Measurements from ENCODE around the gene DDX11.
"Not testable (repeated sequence)": the region's sequence is repeated elsewhere in the genome, so short reads cannot be mapped to it uniquely, and the experiment has no call there.

The DDX11 gene

DNA sequence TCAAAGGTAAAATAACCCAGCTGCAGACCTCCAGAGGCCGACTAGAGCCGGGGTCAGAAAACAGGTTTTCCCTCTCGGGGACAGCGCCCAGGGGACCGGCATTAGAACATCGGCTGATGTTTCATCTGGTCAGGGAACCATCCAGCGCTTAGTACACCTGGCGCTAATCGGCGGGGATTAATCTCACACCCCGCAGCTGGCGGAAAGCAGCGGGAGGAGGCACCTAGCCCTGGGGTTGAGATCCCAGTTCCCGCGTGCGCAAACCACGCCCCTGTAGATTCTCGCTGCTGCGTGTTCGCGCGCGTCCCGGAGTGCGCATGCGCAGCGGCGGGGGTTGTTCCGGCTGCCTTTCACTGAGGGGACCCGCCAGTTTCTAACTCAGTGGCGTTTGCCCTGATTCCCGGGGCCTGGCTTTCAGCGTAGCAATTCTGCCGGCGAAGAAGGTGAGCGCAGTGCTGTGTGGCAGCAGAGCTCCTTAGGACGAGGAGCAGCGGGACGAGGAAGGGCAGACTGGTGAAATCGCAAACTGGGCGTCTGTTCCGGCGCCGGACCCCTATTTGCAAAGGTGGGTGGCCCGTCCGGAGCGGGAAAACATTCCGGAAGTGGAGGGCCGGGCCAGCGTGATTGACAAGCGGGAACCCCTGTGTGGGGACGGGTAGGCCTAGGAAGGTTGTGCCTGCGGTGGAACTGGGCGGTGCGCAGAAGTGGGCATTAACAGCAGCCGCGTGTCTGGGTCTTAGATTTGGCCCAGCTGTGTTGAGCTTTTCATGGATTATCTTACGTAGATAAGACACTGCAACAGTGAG is at the start of gene DDX11:
DDX11 (plus strand) TSS at position 334 of the 806 bp plus-strand sequence. CDS start 4,534 bp downstream, outside the sequence.
- ATAC-seq (peak; percentile 95), DNase-seq (peak; percentile 92 to 93)
- H3K27ac Mint-ChIP-seq = peak within 1 kb of the TSS; percentile 97 to 99
- H3K9me3 Mint-ChIP-seq, H3K27me3 Mint-ChIP-seq: not testable (repeated sequence)
- peak within 1 kb of the TSS; percentile 94 for H3K4me3 Mint-ChIP-seq
- peaks cover 41% of the 10 kb centered on the region for H3K4me1 Mint-ChIP-seq

DNA sequence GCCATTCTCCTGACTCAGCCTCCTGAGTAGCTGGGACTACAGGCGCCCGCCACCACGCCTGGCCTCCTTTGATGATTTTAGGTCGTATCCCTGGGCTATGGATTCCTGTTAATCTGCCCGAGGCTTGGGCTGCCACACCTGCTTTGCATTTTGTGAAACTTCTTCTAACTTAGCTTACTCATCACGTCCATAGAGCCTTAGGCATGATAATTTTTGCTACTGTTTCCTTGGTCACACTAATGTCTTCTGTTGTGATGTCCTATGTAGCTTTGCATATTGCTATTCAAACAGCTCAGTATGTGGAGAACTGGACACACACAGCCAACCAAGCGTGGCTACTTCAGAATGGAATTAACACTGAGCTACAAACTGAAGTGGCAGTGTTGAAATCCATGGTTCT is 47.5 kb upstream of the DDX11 start:
- no peaks in the 10 kb centered on the region for H3K9me3 Mint-ChIP-seq

DNA sequence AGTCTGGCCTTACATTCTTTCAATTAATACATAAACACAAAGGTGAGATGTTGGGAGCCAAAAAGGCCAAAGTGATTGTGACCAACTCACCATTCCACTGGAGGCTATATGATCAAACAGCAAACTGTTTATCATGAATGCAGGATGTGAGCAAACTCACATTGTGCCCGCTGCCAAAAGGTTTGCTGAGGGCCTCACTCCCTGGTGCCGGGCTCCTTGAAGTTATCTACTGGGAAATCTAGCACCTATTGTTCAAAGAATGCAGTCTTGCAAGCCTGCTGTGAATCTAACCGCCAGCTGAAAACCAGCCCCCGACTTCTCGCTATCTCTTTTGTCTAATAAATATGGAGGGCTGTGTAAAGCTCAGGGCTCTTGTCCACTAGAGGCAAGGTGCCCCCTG is 46.7 kb upstream of the DDX11 start:
- H3K9me3 Mint-ChIP-seq, DNase-seq, H3K4me3 Mint-ChIP-seq, ATAC-seq, H3K27ac Mint-ChIP-seq, H3K27me3 Mint-ChIP-seq, H3K4me1 Mint-ChIP-seq: not testable (repeated sequence)

More for the DNA sequence above, 47.5 kb upstream of the DDX11 start:
- ATAC-seq = no peak
- Mint-ChIP-seq H3K27me3 (no peaks in the 10 kb centered on the region), H3K4me1 (no peaks in the 10 kb centered on the region), H3K27ac (no peak overlapping the region), H3K4me3 (no peak overlapping the region)
- DNase-seq = no peak

DNA sequence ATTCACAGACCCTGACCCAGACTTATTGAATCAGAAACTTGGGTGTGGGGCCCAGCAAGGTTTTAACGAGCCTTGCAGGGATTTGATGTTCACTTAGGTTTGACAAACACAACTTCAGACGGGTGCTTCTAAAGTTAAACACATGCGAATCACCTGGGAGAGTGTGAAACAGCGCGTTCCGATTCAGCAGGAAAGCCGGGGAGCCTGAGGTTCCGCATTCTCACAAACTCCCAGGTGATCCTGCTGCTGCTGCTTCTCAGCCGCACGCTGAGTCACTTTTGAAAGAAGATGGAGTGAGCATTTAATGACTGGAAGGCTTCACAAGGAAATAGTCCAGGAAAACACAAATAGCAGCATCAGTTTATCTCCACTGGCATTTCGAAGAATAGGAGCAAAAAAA is 44.2 kb upstream of the DDX11 start:
- Mint-ChIP-seq H3K27ac (no peak overlapping the region), H3K4me3 (no peak overlapping the region), H3K27me3 (peaks cover 10% of the 10 kb centered on the region), H3K4me1 (no peaks in the 10 kb centered on the region), H3K9me3 (no peaks in the 10 kb centered on the region)
- ATAC-seq = no peak
- DNase-seq = no peak

DNA sequence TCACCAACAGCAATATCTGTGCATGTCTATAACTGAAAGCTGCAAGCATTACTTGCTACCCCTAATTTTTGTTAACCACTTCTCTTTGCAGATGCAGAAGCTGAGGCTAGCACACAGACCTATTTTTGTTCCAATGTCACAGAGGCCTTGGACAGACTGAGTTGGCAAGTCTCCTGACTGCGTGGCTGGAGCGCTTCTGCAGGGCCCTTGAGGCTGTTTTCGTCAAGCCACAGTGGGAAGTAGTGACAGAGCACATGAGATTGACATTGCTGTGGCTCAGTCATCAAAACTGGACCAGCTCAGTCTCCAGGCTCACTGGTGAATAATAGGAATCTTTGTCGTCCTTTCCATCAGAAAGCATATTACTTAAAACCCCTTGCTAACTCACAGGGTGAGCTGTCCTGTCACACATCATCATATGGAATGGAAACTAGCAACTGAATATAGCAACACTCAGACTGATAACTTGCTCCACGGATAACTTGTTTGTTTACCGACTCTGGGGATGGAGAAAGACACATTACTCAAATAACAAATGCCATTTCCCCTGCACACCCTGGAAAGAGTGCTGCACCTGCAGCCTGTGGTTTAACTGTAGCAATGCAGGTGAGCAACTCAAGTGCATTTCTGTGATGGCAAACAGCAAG is 43.6 kb upstream of the DDX11 start:
- Mint-ChIP-seq H3K9me3 (no peaks in the 10 kb centered on the region), H3K27me3 (peaks cover 10% of the 10 kb centered on the region), H3K4me1 (no peaks in the 10 kb centered on the region), H3K27ac (no peak overlapping the region), H3K4me3 (no peak overlapping the region)
- no peak for DNase-seq
- no peak for ATAC-seq

DNA sequence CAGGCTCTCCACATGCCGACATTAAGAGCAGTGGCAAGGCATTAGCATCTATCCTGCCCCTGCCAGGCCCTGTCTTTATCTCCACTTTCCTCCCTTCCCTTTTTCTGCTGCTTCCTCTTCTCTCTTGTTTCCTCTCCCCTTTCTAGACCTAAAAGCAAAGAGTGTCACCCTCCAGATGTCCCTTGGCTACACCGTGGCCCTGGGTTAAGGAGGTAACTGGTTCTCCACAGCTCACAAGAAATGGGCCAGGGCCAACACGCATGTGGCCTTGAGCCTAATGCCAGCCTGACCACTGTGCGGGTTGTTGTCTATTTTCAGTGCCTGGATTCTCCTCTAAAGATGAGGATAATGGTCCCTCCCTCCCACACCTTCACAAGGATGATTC is 41.7 kb upstream of the DDX11 start:
- DNase-seq (no peak), ATAC-seq (no peak)
- Mint-ChIP-seq H3K27me3 (peaks cover 26% of the 10 kb centered on the region), H3K27ac (no peak overlapping the region), H3K4me3 (no peak overlapping the region), H3K9me3 (no peaks in the 10 kb centered on the region), H3K4me1 (no peaks in the 10 kb centered on the region)

DNA sequence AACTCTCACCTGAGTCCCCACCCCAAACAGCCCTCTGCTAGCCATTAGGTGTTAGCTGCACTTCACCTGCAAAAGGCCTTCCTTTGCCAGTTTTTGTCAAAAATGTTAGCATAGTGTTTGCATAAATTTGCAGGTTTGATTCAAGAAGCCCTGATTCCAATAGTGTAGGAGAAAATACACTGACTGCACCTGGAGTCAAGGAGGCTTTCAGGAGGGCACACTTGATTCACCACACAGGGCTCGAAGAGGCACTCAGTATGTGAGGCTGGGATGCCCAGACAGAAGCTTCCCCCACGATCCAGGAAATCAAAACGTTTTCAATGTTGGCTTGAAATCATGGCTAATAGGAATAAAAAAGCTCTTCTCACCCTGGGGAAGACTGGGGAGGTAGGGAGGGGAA is 40.5 kb upstream of the DDX11 start:
- Mint-ChIP-seq H3K27me3 (peaks cover 35% of the 10 kb centered on the region), H3K4me3 (no peak overlapping the region), H3K9me3 (no peaks in the 10 kb centered on the region), H3K4me1 (no peaks in the 10 kb centered on the region), H3K27ac (no peak overlapping the region)
- ATAC-seq (no peak), DNase-seq (no peak)

DNA sequence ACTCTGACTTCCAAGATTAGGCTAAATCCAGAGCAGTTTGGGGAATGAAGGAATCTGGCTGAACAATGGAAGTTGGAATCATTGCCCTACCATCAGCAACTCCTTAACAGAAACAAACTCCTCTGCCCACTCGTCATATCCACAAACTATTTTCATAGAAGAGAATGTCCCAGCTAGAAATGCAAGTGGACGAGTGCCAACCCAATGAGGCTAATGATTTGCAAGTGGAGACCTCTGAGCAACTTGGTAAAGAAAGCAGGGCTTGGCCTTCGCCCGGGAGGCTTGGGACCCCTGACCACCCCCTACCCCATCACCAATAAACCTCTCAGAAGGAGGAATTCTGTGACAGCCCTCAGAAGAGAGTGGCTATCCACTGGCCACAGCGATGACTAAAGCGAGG is 40.0 kb upstream of the DDX11 start:
- ATAC-seq (no peak), DNase-seq (no peak)
- Mint-ChIP-seq H3K4me1 (no peaks in the 10 kb centered on the region), H3K4me3 (no peak overlapping the region), H3K27me3 (peaks cover 40% of the 10 kb centered on the region), H3K9me3 (no peaks in the 10 kb centered on the region), H3K27ac (no peak overlapping the region)

DNA sequence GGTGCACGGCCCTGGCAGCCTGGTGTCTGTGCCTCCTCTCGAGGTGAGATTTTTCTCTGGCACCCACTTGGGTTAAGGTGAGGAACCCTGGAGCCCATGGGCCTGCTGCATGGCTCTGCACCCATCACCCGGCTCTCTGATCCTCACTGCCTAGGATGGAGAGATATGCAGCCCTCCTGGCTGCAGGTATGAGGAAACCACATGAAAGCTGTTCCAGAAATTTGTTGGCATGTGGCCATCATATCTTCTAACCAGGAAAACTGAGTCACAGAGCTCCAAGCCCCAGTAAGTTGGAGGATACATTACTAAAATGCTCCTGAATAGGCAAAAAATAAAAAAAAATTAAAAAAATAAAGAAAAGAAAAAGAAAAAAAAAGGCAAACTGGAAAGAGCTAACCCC is 39.3 kb upstream of the DDX11 start:
- H3K9me3 Mint-ChIP-seq = no peaks in the 10 kb centered on the region
- no peak for DNase-seq
- no peak for ATAC-seq
- H3K4me3 Mint-ChIP-seq = no peak overlapping the region
- H3K4me1 Mint-ChIP-seq = no peaks in the 10 kb centered on the region
- H3K27me3 Mint-ChIP-seq = peaks cover 47% of the 10 kb centered on the region
- peak overlapping the region in 1 of 2 donors; percentile 23 for H3K27ac Mint-ChIP-seq

DNA sequence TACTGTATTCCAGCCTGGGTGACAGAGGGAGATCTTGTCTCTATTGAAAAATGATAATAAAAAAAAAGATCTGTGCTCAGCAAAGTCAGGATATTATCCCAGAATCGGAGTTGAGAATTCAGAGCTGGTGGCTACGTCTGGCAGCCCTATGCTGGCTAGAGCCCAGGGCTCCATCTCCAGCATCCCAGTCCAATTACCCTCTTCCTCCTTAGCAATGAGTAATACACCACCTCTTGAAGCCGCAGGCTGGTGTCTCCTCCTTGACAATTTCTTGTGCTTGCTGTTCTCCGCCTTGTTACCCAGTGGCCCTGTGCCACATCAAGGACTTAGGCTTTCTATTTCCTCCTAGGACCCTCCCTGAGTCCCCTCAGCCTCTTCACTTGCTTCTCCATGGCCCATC is 38.4 kb upstream of the DDX11 start:
- ATAC-seq (no peak), DNase-seq (no peak)
- Mint-ChIP-seq H3K9me3 (no peaks in the 10 kb centered on the region), H3K27me3 (peaks cover 47% of the 10 kb centered on the region), H3K27ac (no peak overlapping the region), H3K4me3 (no peak overlapping the region), H3K4me1 (no peaks in the 10 kb centered on the region)

DNA sequence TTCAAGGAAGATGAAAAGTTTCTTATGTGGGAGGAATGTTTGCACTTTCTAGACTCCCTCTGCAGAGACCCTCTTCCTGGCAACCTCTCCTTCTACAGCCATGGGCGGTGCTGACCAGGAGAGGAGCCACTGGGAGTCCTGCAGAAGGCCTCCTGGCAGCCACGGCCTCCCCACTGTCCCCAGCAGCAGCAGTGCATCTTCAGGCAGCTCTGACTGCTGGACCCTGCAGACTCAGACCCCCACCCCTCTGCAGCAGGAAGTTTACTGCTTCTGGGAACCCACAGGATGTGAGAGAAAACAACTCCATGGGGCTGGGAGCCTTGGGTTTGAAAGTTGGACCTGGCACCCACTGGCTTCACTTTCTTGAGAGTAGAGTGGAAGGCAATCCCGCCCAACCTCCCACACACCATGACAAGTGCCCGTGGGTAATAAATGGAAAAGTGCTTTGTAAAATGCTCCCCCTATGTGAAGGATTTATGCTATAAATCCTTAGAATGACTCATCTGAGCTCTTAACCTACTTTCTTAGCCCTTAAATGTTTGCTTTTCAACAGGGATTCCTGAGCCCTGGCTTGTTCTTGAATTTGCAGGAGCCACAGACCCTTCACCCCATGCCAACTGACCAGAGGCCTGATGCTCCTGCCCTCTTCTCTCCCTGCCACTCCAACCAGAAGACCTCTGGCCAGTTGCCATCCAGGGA is 37.5 kb upstream of the DDX11 start:
- Mint-ChIP-seq H3K9me3 (no peaks in the 10 kb centered on the region), H3K27me3 (peaks cover 47% of the 10 kb centered on the region), H3K27ac (no peak overlapping the region), H3K4me3 (no peak overlapping the region), H3K4me1 (no peaks in the 10 kb centered on the region)
- DNase-seq = no peak
- ATAC-seq = no peak

DNA sequence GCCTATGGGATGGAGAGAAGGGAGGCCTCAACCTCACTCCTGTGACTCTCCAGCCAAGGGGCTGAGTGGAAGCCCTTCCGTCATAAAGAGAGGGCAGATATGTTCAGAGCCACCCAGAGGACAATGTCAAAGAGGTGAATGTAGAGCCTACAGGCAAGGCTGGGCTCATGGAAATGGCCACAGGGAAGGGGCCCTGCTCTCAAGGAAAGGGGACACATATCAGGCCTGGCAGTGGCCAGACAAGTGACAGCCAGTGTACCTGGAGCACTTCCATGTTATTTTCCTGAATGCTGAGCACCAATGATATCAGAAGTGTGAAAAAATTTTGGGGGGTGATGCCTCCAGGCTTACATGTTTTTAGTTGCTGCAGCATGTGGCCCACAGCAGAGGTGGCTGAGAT is 36.6 kb upstream of the DDX11 start:
- ATAC-seq = no peak
- no peak overlapping the region for H3K4me3 Mint-ChIP-seq
- no peaks in the 10 kb centered on the region for H3K9me3 Mint-ChIP-seq
- H3K4me1 Mint-ChIP-seq = no peaks in the 10 kb centered on the region
- peaks cover 47% of the 10 kb centered on the region for H3K27me3 Mint-ChIP-seq
- no peak overlapping the region for H3K27ac Mint-ChIP-seq
- no peak for DNase-seq

DNA sequence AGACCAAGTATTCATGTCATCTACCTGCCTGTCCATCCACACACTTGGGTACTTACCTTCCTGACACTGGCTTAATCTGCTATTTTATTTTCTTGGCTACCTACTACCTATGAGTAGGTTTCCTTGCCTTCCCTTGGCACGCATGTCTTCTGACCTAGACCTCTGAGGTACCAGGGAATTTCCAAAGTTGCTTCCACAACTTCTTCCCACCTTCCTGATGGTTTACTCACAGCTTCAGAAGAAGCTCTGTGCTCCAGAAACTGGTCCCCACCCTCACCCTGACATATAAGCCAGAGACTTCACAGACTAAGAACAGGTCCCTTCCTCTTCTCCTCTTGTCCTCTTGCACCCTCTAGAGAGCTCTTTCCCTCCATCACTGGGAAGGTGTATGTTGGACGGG is 35.7 kb upstream of the DDX11 start:
- Mint-ChIP-seq H3K4me1 (no peaks in the 10 kb centered on the region), H3K27me3 (peaks cover 46% of the 10 kb centered on the region), H3K9me3 (no peaks in the 10 kb centered on the region), H3K27ac (no peak overlapping the region), H3K4me3 (no peak overlapping the region)
- DNase-seq (no peak), ATAC-seq (no peak)

DNA sequence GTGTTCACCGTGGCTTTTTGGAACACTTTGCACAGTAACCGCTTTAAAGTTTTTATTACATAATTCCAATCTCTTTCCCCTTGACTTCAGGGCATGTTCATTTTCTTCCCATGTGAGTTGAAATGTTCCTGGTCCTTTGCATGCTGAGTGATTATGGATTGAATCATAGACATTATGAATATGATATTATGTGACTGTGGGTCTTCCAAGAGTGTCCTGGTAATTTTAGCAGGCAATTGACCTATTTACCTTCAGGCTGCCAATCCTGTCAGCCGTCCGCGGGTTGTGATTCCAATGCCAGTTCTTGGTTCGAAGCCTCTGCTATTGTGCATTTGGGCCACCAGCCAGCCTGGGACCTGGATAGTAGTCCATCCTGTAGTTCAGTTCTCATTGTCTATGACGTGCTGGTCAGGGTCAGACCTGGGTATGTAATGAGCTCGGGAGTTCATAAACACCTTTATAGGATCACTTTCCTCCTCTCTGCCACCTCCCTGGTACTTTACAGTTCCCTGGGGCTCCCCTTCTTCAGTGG is 32.6 kb upstream of the DDX11 start:
- Mint-ChIP-seq H3K9me3 (no peaks in the 10 kb centered on the region), H3K27me3 (peaks cover 38% of the 10 kb centered on the region), H3K27ac (no peak overlapping the region), H3K4me3 (no peak overlapping the region), H3K4me1 (no peaks in the 10 kb centered on the region)
- DNase-seq = no peak
- no peak for ATAC-seq

DNA sequence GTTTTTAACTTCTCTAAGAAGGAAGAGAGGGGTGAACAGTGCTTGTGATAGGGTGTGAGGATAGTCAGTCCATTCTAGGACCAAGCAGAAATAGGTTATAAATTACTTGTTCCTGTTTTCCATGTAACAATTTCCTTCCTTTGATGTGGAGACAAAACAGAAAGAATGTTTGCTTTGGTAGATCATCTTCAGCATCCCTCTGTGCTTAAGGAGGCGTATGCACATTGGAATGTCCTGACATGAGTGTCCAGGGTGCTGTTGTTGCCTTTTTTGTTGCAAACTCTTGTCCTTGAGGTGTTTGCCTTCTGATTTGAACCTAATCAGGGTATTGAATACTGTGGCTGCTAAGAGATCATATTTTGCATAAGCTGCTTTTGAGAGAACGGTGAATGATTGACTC is 23.5 kb upstream of the DDX11 start:
- not testable (repeated sequence) for DNase-seq, H3K4me3 Mint-ChIP-seq, ATAC-seq, H3K27me3 Mint-ChIP-seq, H3K9me3 Mint-ChIP-seq
- Mint-ChIP-seq H3K4me1 (peaks cover 43% of the 10 kb centered on the region), H3K27ac (peak overlapping the region in 1 of 2 donors; percentile 78)

DNA sequence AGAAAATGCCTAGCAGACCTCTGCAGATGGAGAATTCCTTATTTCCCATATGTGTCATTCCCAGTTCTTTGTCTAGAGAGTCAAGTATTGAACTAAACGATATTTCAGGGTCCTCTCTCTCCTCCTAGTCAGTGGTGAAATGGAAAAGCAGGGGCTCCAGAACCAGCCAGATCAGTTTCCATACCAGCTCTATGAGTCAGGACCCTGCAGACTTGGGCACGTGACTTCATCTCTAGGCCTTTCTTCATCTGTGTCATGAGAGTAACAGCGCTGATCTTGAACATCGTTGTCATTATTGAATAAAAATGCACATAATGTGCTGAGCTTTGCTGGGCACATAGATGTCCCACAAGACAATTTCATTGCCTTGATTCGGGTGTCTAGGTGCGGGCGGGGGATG is 23.1 kb upstream of the DDX11 start:
- not testable (repeated sequence) for H3K9me3 Mint-ChIP-seq, H3K27ac Mint-ChIP-seq, H3K4me3 Mint-ChIP-seq, DNase-seq, H3K27me3 Mint-ChIP-seq, ATAC-seq
- peaks cover 43% of the 10 kb centered on the region for H3K4me1 Mint-ChIP-seq

Measured in stimulated activated naive CD8-positive, alpha-beta T cell treated with anti-CD3 and anti-CD28 coated beads, Interleukin-15, amount 100 ng/mL, for 72 hours (primary cell).